Left ventricle myocardium inferior (tissue), 1 donor: ENCODE measurements around the gene SH2D3C. TPM values are rescaled to one million over a fixed set of nuclear protein-coding genes. Genes with fewer than 3 reads are reported as not detected.

Experiments
- DNase-seq: peaks from one replicate; pipeline ENCODE4 v3.0.0-alpha.2; 2020
- H3K27ac ChIP-seq: fragments of 200-600 bp; replicated peaks from 2 replicates; pipeline ENCODE4 v1.8.0; 2021
- H3K27me3 ChIP-seq: fragments of 200-600 bp; 2 replicates; pipeline ENCODE4 v1.8.0; 2021; ENCODE audit warnings: low read depth
- H3K36me3 ChIP-seq: fragments of 200-600 bp; 2 replicates; pipeline ENCODE4 v1.8.0; 2021
- H3K4me1 ChIP-seq: fragments of 200-600 bp; 2 replicates; pipeline ENCODE4 v1.8.0; 2021
- H3K4me3 ChIP-seq: fragments of 200-600 bp; 2 replicates; pipeline ENCODE4 v1.8.0; 2021; ENCODE audit warnings: mild to moderate bottlenecking, moderate library complexity
- H3K9me3 ChIP-seq: fragments of 200-600 bp; replicated peaks from 2 replicates; pipeline ENCODE4 v1.8.0; 2021
- CTCF ChIP-seq: fragments of 200-600 bp; IDR thresholded peaks from 2 replicates; pipeline ENCODE4 v1.8.0; 2021; ENCODE audit warnings: antibody characterized with exemption, mild to moderate bottlenecking, borderline replicate concordance
- intact Hi-C: fragments of 100-400 bp; cut with micrococcal nuclease; formaldehyde crosslinking; loops from one replicate; pipeline ENCODE4 v1.11.0; 2022
- total RNA-seq: library from RNA; stranded (reverse); fragmentation: NEBNext Ultra II Directional; extraction: Animal tissue kit (Norgen Biotek cat#: 25700); gene quantifications from one replicate; pipeline ENCODE4 v1.2.1, GENCODE V29; 2021
- donor health status: DM: no; HTN: yes; CAD: no; lungs with severe emphysema.

SH2D3C gene
- total RNA-seq, 1 donor from 2014 or later = 18.2 TPM

GRCh38 chr9:127791085-127791484 lies 12.6 kb upstream of the SH2D3C start:
- no peak for TF ChIP-seq CTCF
- peak overlapping the region; percentile 77 for H3K27ac ChIP-seq
- intact Hi-C loops = loop anchor here (5.0 kb wide), 1 partner anchor 81 kb away; no protein-coding TSS in a partner anchor
- DNase-seq = no peak
- H3K9me3 ChIP-seq = no peaks in the 10 kb centered on the region
- peaks cover 71% of the 10 kb centered on the region for H3K4me1 ChIP-seq
- H3K4me3 ChIP-seq = no peak overlapping the region
- H3K36me3 ChIP-seq = peaks cover 59% of the 10 kb centered on the region
- no peaks in the 10 kb centered on the region for H3K27me3 ChIP-seq

- no peak overlapping the region for H3K4me3 ChIP-seq
- H3K9me3 ChIP-seq = no peaks in the 10 kb centered on the region
- H3K4me1 ChIP-seq = peaks cover 69% of the 10 kb centered on the region
- DNase-seq = no peak
- peak overlapping the region; percentile 77 for H3K27ac ChIP-seq
- H3K36me3 ChIP-seq = peaks cover 59% of the 10 kb centered on the region
- intact Hi-C loops = loop anchor here (5.0 kb wide), 1 partner anchor 82 kb away; no protein-coding TSS in a partner anchor
- TF ChIP-seq CTCF = no peak
- no peaks in the 10 kb centered on the region for H3K27me3 ChIP-seq
These were observed 11.8 kb upstream of the SH2D3C start for GRCh38 chr9:127790094-127790855.

- Histone ChIP-seq H3K27ac (peak overlapping the region; percentile 77), H3K4me1 (peaks cover 78% of the 10 kb centered on the region), H3K36me3 (peaks cover 59% of the 10 kb centered on the region), H3K4me3 (no peak overlapping the region), H3K9me3 (no peaks in the 10 kb centered on the region), H3K27me3 (no peaks in the 10 kb centered on the region)
- intact Hi-C loops = loop anchor here (5.0 kb wide), 1 partner anchor 133 kb away; no protein-coding TSS in a partner anchor
- no peak for TF ChIP-seq CTCF
- DNase-seq = no peak
These were observed 10.7 kb upstream of the SH2D3C start for GRCh38 chr9:127789179-127789578.

- H3K36me3 ChIP-seq = peaks cover 59% of the 10 kb centered on the region
- TF ChIP-seq CTCF = no peak
- no peak overlapping the region for H3K4me3 ChIP-seq
- no peak for DNase-seq
- H3K9me3 ChIP-seq = no peaks in the 10 kb centered on the region
- H3K27me3 ChIP-seq = no peaks in the 10 kb centered on the region
- intact Hi-C loops = loop anchor here (5.0 kb wide), 1 partner anchor 134 kb away; no protein-coding TSS in a partner anchor
- no peak overlapping the region for H3K27ac ChIP-seq
- peaks cover 78% of the 10 kb centered on the region for H3K4me1 ChIP-seq
These were observed 10.0 kb upstream of the SH2D3C start for GRCh38 chr9:127788337-127789011.

- Histone ChIP-seq H3K27ac (peak overlapping the region; percentile 98), H3K4me3 (peak overlapping the region; percentile 90), H3K36me3 (peaks cover 49% of the 10 kb centered on the region), H3K4me1 (peaks cover 78% of the 10 kb centered on the region), H3K27me3 (no peaks in the 10 kb centered on the region), H3K9me3 (no peaks in the 10 kb centered on the region)
- peak; percentile 46 for TF ChIP-seq CTCF
- intact Hi-C loops = loop anchor here (5.0 kb wide), 1 partner anchor 136 kb away; no protein-coding TSS in a partner anchor
- DNase-seq = no peak
These were observed 8.3 kb upstream of the SH2D3C start for GRCh38 chr9:127786773-127787104.
